Measurements from ENCODE around the gene SMIM41. TPM values are rescaled to one million over a fixed set of nuclear protein-coding genes. Genes with fewer than 3 reads are reported as not detected.

Gene SMIM41
- polyA plus RNA-seq, 1 donor (not counting 4 experiments of a cell fraction or from before 2014, with no cell fraction given): not detected

DNA sequence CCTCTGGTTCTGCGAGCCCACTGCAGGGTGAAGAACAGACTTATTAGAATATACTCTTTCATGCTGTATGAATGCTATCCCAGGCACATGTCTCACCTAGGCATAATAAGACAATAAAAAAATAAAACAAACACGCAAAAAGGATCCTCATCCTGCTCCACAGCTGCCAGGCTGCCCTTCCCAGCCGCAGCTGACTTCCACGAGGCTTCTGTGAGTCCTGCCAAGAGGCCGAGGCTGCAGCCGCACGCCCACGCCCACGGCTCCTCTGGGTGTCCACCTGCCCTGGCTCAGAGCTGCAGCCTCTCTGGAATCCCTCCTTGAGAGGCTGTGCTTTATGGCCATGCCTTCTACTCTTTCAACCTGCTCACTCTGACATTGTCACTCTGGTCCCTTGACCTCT is 6.9 kb downstream of the SMIM41 start:
- Histone ChIP-seq H4K20me1 (ENCODE audit: control insufficient read depth, extremely low read depth, insufficient read depth, low read length) (peaks cover 3% of the 10 kb centered on the region), H3K9me3 (ENCODE audit: control insufficient read depth, low read depth, low read length) (no peaks in the 10 kb centered on the region), H3K27ac (ENCODE audit: control insufficient read depth, insufficient read depth, low read length) (no peak overlapping the region), H3K36me3 (ENCODE audit: control insufficient read depth in 2 of 2, extremely low read depth in 1 of 2, insufficient read depth in 2 of 2, low read length in 2 of 2) (no peaks in the 10 kb centered on the region), H3K4me1 (ENCODE audit: control insufficient read depth, extremely low read depth, insufficient read depth, low read length) (no peaks in the 10 kb centered on the region), H3K4me3 (ENCODE audit: control insufficient read depth in 2 of 3, extremely low read depth in 1 of 3, insufficient read depth in 2 of 3, low read depth in 1 of 3, low read length in 3 of 3) (no peak overlapping the region), H3K9me1 (ENCODE audit: control insufficient read depth, extremely low read depth, insufficient read depth, low read length) (no peaks in the 10 kb centered on the region), H3K9ac (ENCODE audit: control insufficient read depth, extremely low read depth, insufficient read depth, low read length) (no peak overlapping the region), H3K27me3 (ENCODE audit: control insufficient read depth, extremely low read depth, insufficient read depth, low read length) (peaks cover 42% of the 10 kb centered on the region), H3K4me2 (ENCODE audit: control insufficient read depth, extremely low read depth, insufficient read depth, low read depth, low read length) (no peak overlapping the region), H2AFZ (ENCODE audit: control insufficient read depth, low read length) (no peak overlapping the region), H3K79me2 (ENCODE audit: control insufficient read depth, insufficient read depth, low read length) (no peaks in the 10 kb centered on the region)
- no peak for FAIRE-seq
- no peak for DNase-seq (ENCODE audit: low read depth, low spot score)
- dilution Hi-C loops (cut with MboI; ENCODE audit: extremely low pct_ligation_motif_present, low sequenced_read_pairs): no loop called here
- TF ChIP-seq, protein P1, sequence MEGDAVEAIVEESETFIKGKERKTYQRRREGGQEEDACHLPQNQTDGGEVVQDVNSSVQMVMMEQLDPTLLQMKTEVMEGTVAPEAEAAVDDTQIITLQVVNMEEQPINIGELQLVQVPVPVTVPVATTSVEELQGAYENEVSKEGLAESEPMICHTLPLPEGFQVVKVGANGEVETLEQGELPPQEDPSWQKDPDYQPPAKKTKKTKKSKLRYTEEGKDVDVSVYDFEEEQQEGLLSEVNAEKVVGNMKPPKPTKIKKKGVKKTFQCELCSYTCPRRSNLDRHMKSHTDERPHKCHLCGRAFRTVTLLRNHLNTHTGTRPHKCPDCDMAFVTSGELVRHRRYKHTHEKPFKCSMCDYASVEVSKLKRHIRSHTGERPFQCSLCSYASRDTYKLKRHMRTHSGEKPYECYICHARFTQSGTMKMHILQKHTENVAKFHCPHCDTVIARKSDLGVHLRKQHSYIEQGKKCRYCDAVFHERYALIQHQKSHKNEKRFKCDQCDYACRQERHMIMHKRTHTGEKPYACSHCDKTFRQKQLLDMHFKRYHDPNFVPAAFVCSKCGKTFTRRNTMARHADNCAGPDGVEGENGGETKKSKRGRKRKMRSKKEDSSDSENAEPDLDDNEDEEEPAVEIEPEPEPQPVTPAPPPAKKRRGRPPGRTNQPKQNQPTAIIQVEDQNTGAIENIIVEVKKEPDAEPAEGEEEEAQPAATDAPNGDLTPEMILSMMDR (optimal IDR thresholded peaks at IDR 0.05 in 1 of 3, IDR thresholded peaks at IDR 0.05 in 1 of 3, conservative IDR thresholded peaks at IDR 0.05 in 1 of 3; ENCODE audit: extremely low read depth in 1 of 3, insufficient read depth in 2 of 3, low read length in 3 of 3): no peak
- no peak for TF ChIP-seq EZH2 (IDR thresholded peaks at IDR 0.05; ENCODE audit: low read length)

DNA sequence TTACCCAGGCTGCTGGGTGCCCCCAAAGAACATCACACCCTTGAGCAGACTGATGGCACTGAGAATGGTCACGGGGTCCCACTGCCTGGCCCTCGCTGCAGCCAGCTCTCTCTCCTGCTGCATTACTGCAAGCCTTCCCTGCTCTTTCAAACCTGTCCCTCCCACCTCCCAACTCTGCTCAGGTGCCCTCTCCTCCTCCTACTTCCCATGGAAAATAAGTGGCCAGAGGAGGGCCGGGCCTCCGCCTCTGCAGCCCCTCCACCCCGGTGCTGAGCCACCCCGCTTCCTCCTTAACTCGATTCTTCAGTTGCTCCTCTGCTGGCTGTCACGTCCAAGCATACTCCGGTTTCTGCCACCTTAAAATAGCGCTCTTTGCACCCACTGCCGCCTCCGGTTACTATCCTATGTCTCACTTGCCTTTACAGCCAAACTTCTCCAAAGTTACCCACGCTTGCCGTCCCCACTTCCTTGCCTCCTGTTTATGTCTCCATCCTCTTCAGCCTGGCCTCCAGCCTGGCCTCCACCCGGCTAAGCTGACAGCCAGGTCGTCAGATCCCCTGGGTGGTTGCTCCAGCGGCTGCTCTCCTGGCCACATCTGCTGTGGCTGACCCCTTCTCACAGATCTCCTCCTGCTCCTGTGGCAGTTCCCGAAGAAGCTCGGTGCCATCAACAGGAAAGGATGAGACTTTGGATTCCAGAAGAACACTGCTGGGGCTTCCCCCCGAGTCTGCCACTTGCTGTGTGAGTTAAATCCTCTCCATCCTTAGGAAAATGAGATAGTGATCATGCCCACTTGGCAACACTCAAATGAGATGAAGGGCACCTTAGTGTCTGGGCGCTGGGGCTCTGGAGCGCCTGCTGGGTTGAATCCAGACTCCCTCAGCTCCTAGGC is 7.7 kb downstream of the SMIM41 start:
- H2AFZ ChIP-seq (ENCODE audit: control insufficient read depth, low read length): no peak overlapping the region
- peaks cover 3% of the 10 kb centered on the region for H4K20me1 ChIP-seq (ENCODE audit: control insufficient read depth, extremely low read depth, insufficient read depth, low read length)
- TF ChIP-seq, protein P1 (optimal IDR thresholded peaks at IDR 0.05 in 1 of 3, IDR thresholded peaks at IDR 0.05 in 1 of 3, conservative IDR thresholded peaks at IDR 0.05 in 1 of 3; ENCODE audit: extremely low read depth in 1 of 3, insufficient read depth in 2 of 3, low read length in 3 of 3): no peak
- TF ChIP-seq EZH2 (IDR thresholded peaks at IDR 0.05; ENCODE audit: low read length): no peak
- H3K27ac ChIP-seq (ENCODE audit: control insufficient read depth, insufficient read depth, low read length): no peak overlapping the region
- H3K4me2 ChIP-seq (ENCODE audit: control insufficient read depth, extremely low read depth, insufficient read depth, low read depth, low read length): no peak overlapping the region
- peaks cover 50% of the 10 kb centered on the region for H3K27me3 ChIP-seq (ENCODE audit: control insufficient read depth, extremely low read depth, insufficient read depth, low read length)
- dilution Hi-C loops (cut with MboI; ENCODE audit: extremely low pct_ligation_motif_present, low sequenced_read_pairs): no loop called here
- H3K9me3 ChIP-seq (ENCODE audit: control insufficient read depth, low read depth, low read length): no peaks in the 10 kb centered on the region
- H3K4me3 ChIP-seq (ENCODE audit: control insufficient read depth in 2 of 3, extremely low read depth in 1 of 3, insufficient read depth in 2 of 3, low read depth in 1 of 3, low read length in 3 of 3): no peak overlapping the region
- no peak overlapping the region for H3K9ac ChIP-seq (ENCODE audit: control insufficient read depth, extremely low read depth, insufficient read depth, low read length)
- no peaks in the 10 kb centered on the region for H3K79me2 ChIP-seq (ENCODE audit: control insufficient read depth, insufficient read depth, low read length)
- no peaks in the 10 kb centered on the region for H3K4me1 ChIP-seq (ENCODE audit: control insufficient read depth, extremely low read depth, insufficient read depth, low read length)
- DNase-seq (ENCODE audit: low read depth, low spot score): no peak
- H3K36me3 ChIP-seq (ENCODE audit: control insufficient read depth in 2 of 2, extremely low read depth in 1 of 2, insufficient read depth in 2 of 2, low read length in 2 of 2): no peaks in the 10 kb centered on the region
- no peaks in the 10 kb centered on the region for H3K9me1 ChIP-seq (ENCODE audit: control insufficient read depth, extremely low read depth, insufficient read depth, low read length)
- no peak for FAIRE-seq

Measured in keratinocyte (primary cell).